Right kidney (tissue), 9 donors: Measurements from ENCODE around the gene LPIN1.

ENCODE experiments used
- DNase-seq: peaks from one replicate; pipeline ENCODE4 v3.0.0-alpha.2; 2016
- long read RNA-seq, 8 donors: transcript quantifications; one replicate each; lab custom pipeline, GENCODE V29; 2026

LPIN1 gene, protein sequence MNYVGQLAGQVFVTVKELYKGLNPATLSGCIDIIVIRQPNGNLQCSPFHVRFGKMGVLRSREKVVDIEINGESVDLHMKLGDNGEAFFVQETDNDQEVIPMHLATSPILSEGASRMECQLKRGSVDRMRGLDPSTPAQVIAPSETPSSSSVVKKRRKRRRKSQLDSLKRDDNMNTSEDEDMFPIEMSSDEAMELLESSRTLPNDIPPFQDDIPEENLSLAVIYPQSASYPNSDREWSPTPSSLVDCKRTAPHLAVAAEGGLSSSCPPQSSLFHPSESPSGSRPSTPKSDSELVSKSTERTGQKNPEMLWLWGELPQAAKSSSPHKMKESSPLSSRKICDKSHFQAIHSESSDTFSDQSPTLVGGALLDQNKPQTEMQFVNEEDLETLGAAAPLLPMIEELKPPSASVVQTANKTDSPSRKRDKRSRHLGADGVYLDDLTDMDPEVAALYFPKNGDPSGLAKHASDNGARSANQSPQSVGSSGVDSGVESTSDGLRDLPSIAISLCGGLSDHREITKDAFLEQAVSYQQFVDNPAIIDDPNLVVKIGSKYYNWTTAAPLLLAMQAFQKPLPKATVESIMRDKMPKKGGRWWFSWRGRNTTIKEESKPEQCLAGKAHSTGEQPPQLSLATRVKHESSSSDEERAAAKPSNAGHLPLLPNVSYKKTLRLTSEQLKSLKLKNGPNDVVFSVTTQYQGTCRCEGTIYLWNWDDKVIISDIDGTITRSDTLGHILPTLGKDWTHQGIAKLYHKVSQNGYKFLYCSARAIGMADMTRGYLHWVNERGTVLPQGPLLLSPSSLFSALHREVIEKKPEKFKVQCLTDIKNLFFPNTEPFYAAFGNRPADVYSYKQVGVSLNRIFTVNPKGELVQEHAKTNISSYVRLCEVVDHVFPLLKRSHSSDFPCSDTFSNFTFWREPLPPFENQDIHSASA
- long read RNA-seq, donor 1, full-length matches to known transcripts, result 1 of 1 reads
- long read RNA-seq, donor 1, partial matches to known transcripts, result 0 of 1 reads
- long read RNA-seq, donor 1, other reads (novel, unspliced or antisense), result 0 of 1 reads
- long read RNA-seq, donor 2, result 0 reads
- long read RNA-seq, donor 3, full-length matches to known transcripts, result 1 of 1 reads
- long read RNA-seq, donor 3, partial matches to known transcripts, result 0 of 1 reads
- long read RNA-seq, donor 3, other reads (novel, unspliced or antisense), result 0 of 1 reads
- long read RNA-seq, donor 4, result 0 reads
- long read RNA-seq, donor 5, full-length matches to known transcripts, result 2 of 2 reads
- long read RNA-seq, donor 5, partial matches to known transcripts, result 0 of 2 reads
- long read RNA-seq, donor 5, other reads (novel, unspliced or antisense), result 0 of 2 reads
- long read RNA-seq, donor 6, partial matches to known transcripts, result 6 of 6 reads
- long read RNA-seq, donor 6, other reads (novel, unspliced or antisense), result 0 of 6 reads
- long read RNA-seq, donor 7, partial matches to known transcripts, result 0 of 1 reads
- long read RNA-seq, donor 7, other reads (novel, unspliced or antisense), result 0 of 1 reads
- long read RNA-seq, donor 8, full-length matches to known transcripts, result 2 of 2 reads
- long read RNA-seq, donor 8, partial matches to known transcripts, result 0 of 2 reads
- long read RNA-seq, donor 8, other reads (novel, unspliced or antisense), result 0 of 2 reads

DNA sequence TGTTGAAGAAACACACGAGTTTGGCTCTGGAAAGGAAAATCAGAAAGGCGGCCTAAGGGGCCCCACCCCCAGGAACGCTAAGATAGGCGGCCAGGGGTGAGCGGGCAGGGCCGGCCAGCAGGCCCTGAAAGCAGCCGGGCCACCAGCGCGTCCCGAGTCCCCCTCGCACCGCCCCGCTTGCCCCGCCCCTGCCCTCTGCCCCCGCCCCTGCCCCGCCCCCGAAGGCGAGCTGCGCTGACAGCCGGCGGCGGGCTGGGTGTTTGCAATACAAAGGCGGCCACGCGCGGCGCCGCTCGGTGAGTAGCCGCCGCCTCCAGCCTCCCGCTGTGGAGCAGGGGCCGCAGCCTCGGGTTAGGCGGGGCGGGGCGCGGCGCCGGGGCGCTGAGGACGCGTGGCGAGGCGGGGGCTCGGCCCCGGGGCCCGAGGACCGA lies at the start of gene LPIN1:
Gene LPIN1, plus strand, starts transcription at position 257 of the 431 bp plus-strand sequence. CDS start 18,910 bp downstream, outside the sequence.
- peak; percentile 67 for DNase-seq

- DNase-seq, result no peak
Measured at GRCh38 chr2:11696736-11697102, 49.7 kb upstream of the LPIN1 start.

GRCh38 chr2:11697103-11697871 lies 49.1 kb upstream of the LPIN1 start:
- DNase-seq, result no peak

DNA sequence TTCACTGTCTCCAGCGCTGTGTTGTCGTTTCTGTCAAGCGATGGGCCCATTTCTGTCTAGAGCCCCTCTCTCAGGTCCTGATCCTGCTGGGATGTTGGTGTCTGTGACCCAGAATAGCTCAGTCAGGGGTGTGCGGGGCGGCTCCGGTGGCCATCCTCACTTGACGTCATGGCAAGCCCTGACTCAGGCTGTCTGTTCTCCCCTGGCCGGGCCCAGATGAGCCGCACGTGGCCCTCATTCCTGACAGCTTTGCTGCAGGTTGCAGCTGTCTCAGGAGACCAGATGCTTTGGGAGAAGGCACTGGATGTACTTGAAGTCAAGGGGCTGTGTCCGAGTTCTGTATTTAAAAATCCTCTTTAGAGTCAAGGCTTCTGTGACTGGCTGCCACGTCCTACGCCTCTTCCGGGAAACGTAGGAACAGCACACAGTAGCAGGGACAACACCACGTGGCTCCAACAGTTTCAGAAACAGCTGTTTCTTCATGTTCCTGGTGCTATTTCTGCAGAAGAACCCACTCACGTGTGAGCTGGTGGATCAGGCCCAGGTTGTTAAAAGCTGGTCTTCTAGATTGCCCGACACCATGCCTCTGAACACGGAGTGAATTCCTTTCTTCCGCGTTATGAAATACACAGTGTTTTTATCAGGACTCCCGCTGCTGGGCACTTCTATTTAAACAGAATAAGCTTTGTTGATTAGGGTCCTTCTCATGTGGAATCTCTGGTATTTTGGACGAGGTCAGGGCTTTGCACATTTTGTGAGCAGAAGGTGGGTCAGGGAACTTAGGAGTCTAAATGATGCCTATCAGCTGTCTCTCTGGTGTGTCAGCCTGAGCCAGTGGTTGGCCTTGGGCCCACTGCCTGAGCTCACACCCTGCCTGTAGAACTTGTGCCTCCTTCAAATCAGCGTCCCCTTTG lies 48.2 kb upstream of the LPIN1 start:
- no peak for DNase-seq

DNA sequence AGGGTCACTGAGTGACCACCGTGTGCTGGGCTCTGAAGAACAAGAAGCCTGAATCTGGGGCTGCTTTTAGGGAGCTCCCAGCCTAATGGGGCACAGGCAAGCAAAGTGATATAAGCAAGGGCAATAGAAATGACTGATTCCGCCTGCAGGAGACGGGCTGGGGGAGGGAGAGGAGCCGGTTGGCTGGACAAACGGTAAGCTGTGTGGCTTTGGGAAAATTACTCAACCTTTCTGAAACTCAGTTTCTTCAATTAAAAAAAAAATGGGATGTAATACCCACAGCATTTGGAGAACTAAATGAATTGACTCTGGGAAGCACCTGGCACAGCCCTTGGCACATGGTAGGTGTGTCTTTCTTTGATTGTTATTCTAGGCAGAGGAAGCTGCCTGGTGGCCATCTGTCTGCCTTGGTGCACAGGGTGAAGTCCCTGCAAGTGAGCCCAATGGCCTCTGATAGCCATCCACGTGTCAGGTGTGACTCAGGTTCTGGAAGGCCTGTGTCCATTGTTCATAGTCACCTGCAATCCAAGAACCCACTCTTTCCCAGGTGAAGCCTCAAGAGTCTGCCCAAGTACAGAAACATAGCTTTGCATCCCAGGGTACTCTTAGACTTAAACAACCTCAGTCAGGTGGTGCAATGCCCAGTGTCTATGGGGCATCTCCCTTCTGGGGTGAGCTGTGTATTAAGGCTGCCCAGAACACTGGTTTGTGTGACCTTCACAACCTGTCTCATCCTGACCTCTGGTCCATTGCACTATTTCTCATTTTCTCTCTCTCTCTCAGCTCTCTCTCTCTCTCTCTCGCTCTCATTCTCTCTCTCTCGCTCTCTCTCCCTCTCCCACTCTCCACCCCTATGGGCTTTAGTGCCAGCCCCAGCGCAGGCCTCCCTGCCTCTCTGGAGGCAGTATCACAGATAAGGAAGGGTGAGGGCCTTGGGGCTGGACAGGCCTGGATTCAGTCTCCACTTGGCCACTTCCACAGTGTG lies 46.5 kb upstream of the LPIN1 start:
- DNase-seq, result no peak

GRCh38 chr2:11701206-11701605 lies 45.2 kb upstream of the LPIN1 start:
- DNase-seq, result no peak

DNA sequence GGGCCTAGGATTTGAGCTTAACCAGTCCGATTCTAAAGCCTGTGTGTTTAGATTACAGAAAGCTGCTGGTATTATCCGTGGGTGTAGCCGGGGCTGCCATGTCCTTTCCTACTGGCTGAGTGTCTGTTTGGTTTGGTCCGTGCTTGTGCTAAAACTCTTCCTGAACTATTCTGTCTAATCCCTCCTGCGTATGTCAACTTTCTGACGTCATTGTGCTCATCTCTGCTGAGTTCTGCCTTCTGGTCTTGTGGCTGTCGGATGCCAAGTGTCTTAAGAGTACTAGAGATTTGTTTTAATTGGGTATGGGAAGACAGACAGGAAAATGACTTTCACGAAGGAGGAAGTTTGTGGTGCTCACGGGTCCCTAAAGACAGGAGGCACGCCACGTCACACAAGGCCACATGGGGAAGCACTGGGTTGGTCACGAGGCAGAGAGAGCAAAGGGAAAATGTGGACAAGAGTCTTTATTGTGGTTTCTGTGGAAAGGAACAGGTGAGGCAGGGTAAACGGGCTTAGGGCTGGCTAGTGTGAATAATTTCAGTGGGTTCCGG lies 44.6 kb upstream of the LPIN1 start:
- no peak for DNase-seq

GRCh38 chr2:11702946-11703345 lies 43.5 kb upstream of the LPIN1 start:
- no peak for DNase-seq

GRCh38 chr2:11703700-11704099 lies 42.7 kb upstream of the LPIN1 start:
- no peak for DNase-seq

DNA sequence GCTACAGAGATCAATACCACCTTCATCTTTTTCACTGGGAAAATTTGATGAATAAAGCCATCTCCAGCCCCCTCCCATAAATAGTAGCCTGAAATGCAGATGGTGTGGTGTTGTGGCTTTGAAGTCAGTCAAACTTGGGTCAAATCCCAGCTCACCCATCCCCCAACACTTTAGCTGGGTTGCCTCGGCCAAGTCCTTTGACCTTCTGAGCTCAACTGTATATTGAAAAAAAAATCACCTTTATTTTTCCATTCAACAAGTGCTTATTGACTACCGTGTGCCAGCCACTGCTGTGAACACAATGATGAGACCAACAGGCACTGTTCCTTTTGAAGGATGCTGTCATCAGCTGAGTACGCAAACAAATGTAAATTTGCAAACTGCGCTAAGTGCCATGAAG lies 41.4 kb upstream of the LPIN1 start:
- no peak for DNase-seq

- DNase-seq, result no peak
Measured at GRCh38 chr2:11705711-11706110, 40.7 kb upstream of the LPIN1 start.

DNA sequence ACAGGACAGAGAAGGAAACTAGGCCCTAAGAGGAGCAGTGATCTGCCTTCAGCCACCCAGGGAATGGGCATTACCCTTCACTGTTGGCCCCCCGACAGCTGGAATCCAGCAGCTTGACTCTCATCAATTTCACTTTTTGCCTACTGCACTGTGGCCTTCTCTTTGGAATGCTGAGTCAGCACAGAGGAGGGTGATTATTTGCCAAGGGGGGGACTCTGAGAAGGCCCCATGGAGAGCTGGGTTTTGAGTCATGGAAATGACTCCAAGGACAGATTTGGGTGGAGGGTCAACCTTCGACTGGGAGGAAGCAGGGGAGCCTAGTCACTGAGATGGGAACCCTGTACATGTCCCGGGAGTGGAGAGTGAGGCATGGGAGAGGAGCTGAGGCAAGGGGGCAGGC lies 38.3 kb upstream of the LPIN1 start:
- DNase-seq, result no peak

DNA sequence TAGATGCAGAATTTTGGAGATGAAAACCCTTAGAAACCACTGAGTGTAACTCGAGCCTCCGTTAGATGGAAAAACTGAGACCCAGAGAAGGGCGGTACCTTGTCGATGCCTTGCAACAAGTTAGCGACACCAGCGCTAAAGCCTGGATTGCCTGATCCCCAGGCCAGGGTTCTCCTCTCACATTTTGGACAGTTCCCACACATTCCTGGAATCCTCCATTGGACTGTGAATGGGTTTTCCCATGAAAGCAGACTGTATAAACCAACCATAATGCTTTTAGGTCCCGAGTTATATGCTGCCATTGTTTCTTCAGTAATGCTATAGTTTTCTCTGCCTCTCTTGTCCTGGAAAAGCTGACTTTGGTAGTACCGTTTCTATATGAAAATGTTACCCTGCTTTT lies 37.1 kb upstream of the LPIN1 start:
- no peak for DNase-seq

GRCh38 chr2:11710210-11710609 lies 36.2 kb upstream of the LPIN1 start:
- no peak for DNase-seq

GRCh38 chr2:11710632-11711353 lies 35.6 kb upstream of the LPIN1 start:
- DNase-seq, result no peak

DNA sequence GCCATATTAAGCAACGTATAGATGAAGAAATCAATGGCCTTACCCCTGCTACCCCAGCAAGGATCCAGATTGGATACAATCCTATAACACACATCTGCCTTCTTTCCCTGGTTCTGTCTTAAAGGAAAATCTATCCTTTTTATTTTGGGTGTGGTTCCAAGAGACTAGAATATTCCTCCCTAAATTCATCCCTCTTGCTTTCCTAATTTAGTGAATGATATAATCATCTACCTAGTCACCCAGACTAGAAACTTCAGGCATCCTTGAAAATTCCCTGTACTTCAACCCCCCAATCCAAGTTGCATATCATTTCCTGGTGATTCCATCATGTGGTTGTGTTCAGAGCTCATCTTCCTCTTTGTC lies 35.1 kb upstream of the LPIN1 start:
- no peak for DNase-seq

- DNase-seq, result no peak
Measured at GRCh38 chr2:11711751-11712150, 34.7 kb upstream of the LPIN1 start.

- no peak for DNase-seq
Measured at GRCh38 chr2:11712866-11713265, 33.6 kb upstream of the LPIN1 start.
